ENCODE data around the gene XPOT.
"Not testable (repeated sequence)": the region's sequence is repeated elsewhere in the genome, so short reads cannot be mapped to it uniquely, and the experiment has no call there.

XPOT gene

DNA sequence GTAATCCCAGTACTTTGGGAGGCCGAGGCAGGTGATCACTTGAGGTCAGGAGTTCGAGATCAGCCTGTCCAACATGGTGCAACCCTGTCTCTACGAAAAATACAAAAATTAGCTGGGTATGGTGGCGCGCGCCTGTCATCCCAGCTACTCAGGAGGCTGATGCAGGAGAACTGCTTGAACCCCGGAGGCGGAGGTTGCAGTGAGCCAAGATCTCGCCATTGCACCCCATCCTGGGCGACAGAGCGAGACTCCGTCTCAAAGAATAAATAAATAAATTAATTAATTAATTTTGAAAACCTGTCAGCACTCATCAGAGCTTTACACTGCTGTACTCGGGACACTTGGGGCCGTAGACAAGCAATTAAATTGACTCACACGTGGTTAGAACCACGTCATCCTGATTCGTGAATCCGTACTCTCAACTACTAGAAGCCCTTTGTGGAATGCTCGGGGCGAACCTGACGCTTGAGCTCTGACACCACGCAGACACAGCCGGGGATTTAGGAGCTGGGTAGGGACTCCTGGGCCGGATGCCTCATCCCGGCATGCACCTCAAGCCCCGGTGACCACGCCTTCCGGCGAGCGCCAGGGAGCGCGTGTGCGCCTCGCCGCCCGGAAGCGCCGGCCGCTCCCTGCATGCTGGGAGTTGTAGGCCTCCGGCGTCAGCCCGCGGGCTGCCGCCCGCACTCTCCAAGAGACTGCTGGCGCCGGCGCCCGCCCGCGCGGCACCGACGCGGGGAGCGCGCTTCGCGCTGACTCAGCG lies at the start of gene XPOT:
TSS of gene XPOT (plus strand) at position 686 of the 763 bp plus-strand sequence. CDS start 5,644 bp downstream, outside the sequence.
- peak; percentile 88 for DNase-seq (ENCODE audit: low read depth in 2 of 2)

- DNase-seq (ENCODE audit: low read depth in 2 of 2): not testable (repeated sequence)
Measured at GRCh38 chr12:64356209-64356608, 48.0 kb upstream of the XPOT start.

DNA sequence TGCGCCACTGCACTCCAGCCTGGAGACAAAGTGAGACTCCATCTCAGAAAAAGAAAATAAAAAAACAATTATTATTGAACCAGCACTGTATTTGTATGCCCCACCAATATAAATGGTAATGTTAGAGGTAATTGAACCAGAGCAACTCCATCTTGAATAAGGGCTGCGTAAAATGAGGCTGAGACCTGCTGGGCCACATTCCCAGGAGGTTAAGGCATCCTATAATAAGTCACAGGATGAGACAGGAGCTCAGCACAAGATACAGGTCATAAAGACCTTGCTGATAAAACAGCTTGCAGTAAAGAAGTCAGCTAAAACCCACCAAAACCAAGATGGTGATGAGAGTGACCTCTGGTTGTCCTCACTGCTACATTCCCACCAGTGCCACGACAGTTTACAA lies 43.0 kb upstream of the XPOT start:
- DNase-seq (ENCODE audit: low read depth in 2 of 2): not testable (repeated sequence)

DNA sequence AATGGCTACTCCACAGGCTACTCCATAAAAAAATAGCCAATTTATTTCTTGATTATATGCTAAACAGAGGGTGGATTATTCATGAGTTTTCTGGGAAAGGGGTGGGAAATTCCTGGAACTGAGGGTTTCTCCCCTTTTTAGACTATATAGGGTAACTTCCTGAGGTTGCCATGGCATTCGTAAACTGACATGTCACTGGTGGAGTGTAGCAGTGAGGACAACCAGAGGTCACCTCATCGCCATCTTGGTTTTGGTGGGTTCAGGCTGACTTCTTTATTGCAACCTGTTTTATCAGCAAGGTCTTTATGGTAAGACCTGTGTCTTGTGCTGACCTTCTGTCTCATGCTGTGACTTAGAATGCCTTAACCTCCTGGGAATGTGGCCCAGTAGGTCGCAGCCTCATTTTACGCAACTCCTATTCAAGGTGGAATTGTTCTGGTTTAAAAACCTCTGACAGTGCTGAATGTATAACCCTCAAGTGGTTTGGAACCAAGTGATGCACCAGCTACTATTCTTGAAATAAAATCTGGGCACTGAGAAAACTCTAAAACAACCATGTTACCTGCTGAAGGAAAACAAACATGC lies 41.4 kb upstream of the XPOT start:
- no peak for DNase-seq (ENCODE audit: low read depth in 2 of 2)

DNA sequence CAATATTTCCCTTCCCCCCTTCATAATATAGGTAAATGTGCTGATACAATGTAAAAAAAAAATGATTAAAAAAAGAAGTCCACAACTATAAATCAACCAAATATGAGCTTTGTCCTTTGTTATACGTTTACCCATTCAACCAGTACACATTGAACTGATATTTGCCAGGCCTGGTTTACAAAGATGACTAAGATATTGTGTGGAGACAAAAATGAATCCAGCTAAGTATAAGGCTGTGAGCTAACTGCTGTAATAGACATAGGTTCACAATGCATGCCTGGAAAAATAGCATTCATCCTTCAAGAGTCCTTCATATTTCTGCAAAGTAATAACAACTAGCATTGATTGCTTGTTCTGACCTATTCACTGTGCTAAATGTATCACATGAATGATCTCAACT lies 20.5 kb upstream of the XPOT start:
- no peak for DNase-seq (ENCODE audit: low read depth in 2 of 2)

- DNase-seq (ENCODE audit: low read depth in 2 of 2): no peak
Measured at GRCh38 chr12:64385019-64385418, 19.2 kb upstream of the XPOT start.

DNA sequence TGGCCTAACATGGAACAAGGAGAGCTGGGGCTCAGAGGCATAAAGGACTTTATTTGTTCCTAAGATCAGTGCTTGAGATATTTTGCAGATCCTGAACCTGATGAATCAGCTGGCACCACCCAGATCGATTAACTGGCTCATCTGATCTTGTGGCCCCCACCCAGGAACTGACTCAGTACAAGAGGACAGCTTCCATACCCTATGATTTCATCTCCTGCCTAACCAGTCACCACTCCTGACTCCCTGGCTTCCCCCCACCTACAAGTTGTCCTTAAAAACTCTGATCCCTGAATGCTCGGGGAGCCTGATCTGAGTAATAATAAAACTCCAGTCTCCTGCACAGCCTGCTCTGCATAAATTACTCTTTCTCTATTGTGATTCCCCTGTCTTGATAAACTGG lies 18.7 kb upstream of the XPOT start:
- DNase-seq (ENCODE audit: low read depth in 2 of 2): no peak

GRCh38 chr12:64387197-64387816 lies 16.9 kb upstream of the XPOT start:
- DNase-seq (ENCODE audit: low read depth in 2 of 2): no peak

GRCh38 chr12:64389154-64389553 lies 15.0 kb upstream of the XPOT start:
- DNase-seq (ENCODE audit: low read depth in 2 of 2): no peak

DNA sequence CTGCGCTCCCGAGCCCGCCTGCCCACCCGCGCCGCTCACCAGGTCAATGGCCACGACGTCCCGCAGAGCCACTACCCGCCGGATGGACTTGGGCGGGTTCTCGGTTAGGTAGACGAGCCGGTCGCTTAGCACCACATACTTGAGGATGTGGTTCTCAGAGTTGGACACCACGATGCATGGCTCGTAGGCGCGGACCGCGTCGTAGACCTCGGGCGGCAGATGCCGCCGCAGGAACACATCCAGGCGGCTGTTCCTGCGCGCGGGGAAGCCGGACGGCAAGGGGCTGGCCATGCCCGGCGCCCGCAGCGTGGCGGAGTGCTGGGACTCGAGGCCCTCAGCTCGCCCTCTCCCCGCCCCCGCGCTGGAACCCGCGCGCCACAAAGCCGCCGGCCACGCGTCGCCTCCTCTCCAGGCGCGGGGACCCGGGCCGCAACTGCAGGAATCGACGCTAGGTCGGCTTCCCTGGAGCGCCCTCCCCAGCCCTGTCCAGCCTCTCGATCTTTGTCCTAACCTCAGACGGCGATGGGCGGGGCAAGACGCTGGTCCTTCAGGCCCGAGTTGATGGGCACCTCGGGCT lies 13.8 kb upstream of the XPOT start, which contains the start of gene C12orf56:
TSS of gene C12orf56 (minus strand) at position 484 of the 577 bp plus-strand sequence. CDS start at position 291, 193 bp downstream.
- no peak for DNase-seq (ENCODE audit: low read depth in 2 of 2)

GRCh38 chr12:64392221-64392620 lies 12.0 kb upstream of the XPOT start:
- no peak for DNase-seq (ENCODE audit: low read depth in 2 of 2)

- DNase-seq (ENCODE audit: low read depth in 2 of 2): no peak
Measured at GRCh38 chr12:64395739-64396138, 8.5 kb upstream of the XPOT start.

GRCh38 chr12:64400041-64400440 lies 4.2 kb upstream of the XPOT start:
- DNase-seq (ENCODE audit: low read depth in 2 of 2): no peak

DNA sequence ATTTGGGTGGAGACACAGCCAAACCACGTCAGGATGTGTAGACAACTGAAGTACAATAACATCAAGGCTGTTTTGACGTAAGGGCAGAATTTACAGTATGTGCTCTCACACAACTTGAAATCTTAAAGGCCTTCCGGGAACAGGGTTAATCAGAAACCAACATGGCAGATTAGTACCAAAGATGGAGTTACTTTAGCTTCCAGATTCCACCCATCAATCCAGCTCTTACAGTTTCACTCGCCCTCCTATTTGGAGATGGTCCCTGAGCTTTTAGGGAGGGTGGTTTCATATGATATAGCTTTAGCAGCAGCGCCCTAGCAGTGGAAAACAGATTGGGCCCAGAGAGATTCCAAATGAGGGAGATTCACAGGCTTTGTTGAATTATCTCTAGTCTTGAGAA lies 2.0 kb upstream of the XPOT start:
- DNase-seq (ENCODE audit: low read depth in 2 of 2): no peak

DNA sequence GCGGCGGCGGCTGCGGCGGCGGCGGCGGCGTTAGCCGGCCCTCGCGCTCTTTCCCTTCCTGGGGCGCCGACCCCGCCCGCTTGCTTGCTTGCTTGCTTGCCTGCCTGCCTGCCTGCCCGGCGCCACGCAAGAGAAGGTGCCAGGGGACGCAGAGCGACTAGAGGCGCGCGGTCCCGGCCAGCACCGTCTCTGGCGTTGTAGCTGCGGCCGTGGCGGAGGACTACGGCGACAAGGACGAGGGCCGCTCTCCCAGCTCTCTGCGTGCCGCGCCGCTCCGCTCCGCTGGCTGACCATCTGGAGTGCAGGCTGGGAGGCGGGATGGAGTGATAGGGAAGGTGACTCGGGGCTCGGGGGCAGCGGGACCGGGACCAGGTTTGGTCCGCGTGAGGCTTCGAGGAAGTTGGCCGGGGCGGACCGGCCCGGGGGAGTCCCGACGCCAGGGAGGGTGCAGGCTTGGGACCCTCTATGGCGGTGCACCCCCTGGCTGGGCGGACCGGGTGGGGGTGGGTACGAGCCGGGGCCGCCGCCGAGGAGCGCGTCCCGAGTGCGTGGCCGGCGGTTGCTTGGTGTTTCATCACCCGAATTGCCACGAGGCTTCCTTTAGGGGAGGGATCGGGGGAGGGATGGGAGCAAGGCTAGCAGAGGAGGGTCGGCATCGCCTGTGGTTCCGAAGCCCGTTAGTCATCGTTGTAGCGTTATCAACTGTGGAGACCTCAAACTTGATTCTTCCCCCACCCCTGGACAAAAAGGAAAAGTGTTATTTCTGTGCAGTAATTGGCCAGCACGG lies 471 bp downstream of the XPOT start:
- DNase-seq (ENCODE audit: low read depth in 2 of 2): peak; percentile 57 to 69

DNA sequence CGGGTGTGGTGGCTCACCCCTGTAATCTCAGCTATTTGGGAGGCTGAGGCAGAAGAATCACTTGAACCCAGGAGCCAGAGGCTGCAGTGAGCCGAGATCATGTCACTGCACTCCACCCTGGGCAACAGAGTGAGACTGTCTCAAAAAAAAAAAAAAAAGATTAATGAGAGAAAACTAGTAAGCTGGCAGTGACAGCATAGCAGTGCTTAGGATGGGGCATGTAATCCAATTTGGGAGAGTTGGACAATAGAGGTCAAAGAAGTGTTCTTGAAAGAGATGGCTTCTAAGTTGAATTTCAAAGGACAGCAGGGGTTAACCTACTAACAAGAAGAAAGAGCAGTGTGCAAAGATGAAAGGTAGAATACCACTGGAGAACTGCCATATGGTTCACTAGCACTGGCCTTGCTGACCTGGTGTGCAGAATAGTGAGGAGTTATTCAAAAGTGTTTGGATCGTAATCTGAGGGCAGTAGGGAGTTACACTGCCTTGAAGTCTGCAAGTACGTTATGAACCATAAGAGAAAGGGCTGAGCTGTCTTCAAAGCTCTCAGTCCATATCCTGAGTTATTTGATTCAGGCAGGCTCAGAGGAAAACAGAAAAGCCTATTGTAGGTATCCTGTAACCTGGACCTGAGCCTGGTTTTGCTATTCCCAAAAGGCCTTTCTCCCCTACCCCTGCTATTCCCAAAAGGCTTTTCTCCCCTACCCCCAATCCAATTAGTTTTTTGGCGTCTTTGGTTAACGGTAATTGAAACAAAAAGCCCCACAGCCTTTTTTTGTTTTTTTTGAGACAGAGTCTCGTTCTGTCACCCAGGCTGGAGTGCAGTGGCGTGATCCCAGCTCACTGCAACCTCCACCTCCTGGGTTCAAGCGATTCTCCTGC lies 3.4 kb downstream of the XPOT start:
- DNase-seq (ENCODE audit: low read depth in 2 of 2): no peak

- DNase-seq (ENCODE audit: low read depth in 2 of 2): no peak
Measured at GRCh38 chr12:64411427-64411826, 7.2 kb downstream of the XPOT start.

DNA sequence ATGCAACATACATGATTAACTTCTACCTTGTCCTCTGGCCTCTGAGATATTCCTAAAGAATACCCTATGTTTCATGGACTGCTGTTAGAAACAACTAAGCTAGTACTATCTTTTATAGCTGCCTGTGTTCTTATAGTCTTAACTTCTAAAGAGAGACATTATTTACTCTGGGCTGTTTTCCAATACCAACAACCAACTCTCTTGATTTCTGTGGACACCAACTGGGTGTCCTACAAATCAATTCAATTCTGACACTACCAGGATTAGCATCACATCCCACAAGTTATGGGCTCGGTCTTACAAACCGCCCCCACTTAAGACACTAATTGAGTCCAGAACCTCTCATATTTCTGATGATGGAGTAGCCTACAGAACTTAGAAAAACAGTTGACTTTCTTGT lies 8.3 kb downstream of the XPOT start:
- DNase-seq (ENCODE audit: low read depth in 2 of 2): no peak

- no peak for DNase-seq (ENCODE audit: low read depth in 2 of 2)
Measured at GRCh38 chr12:64413884-64414283, 9.7 kb downstream of the XPOT start.

GRCh38 chr12:64418209-64418608 lies 14.0 kb downstream of the XPOT start:
- no peak for DNase-seq (ENCODE audit: low read depth in 2 of 2)

GRCh38 chr12:64419696-64420095 lies 15.5 kb downstream of the XPOT start:
- no peak for DNase-seq (ENCODE audit: low read depth in 2 of 2)
